Endometrial microvascular endothelial cells (primary cell): ENCODE measurements around the gene EDN1. TPM values are rescaled to one million over a fixed set of nuclear protein-coding genes. Genes with fewer than 3 reads are reported as not detected.
"Not testable (repeated sequence)": the region's sequence is repeated elsewhere in the genome, so short reads cannot be mapped to it uniquely, and the experiment has no call there.

Source experiments
- in situ Hi-C: cut with HindIII; loops from 2 replicates; pipeline ENCODE4 v1.10.0; 2017; ENCODE audit warnings: low sequenced_read_pairs, low pct_unique_long_range_greater_than_20kb; ENCODE audit errors: inconsistent ontology term
- total RNA-seq: library from RNA; depleted of rRNA; stranded (reverse); fragments of >200 nt; gene quantifications from one replicate; pipeline ENCODE4 v1.2.3, GENCODE V29; 2015; ENCODE audit errors: inconsistent ontology term

Gene EDN1
- total RNA-seq, 1 donor from 2014 or later, result 108 TPM

- in situ Hi-C loops, result no loop called here
Measured at GRCh38 chr6:12312736-12313135, 22.6 kb downstream of the EDN1 start.

GRCh38 chr6:12313306-12313991 lies 23.3 kb downstream of the EDN1 start:
- in situ Hi-C loops, result no loop called here

- in situ Hi-C loops, result no loop called here
Measured at GRCh38 chr6:12313992-12314589, 23.9 kb downstream of the EDN1 start.

GRCh38 chr6:12314751-12315150 lies 24.6 kb downstream of the EDN1 start:
- in situ Hi-C loops, result no loop called here

- in situ Hi-C loops, result no loop called here
Measured at GRCh38 chr6:12315292-12316081, 25.3 kb downstream of the EDN1 start.

GRCh38 chr6:12318749-12319148 lies 28.6 kb downstream of the EDN1 start:
- in situ Hi-C loops, result no loop called here

- in situ Hi-C loops, result not testable (repeated sequence)
Measured at GRCh38 chr6:12320074-12320473, 29.9 kb downstream of the EDN1 start.

- in situ Hi-C loops, result no loop called here
Measured at GRCh38 chr6:12324099-12324498, 33.9 kb downstream of the EDN1 start.

GRCh38 chr6:12324748-12325147 lies 34.6 kb downstream of the EDN1 start:
- in situ Hi-C loops, result no loop called here

GRCh38 chr6:12325872-12326271 lies 35.7 kb downstream of the EDN1 start:
- in situ Hi-C loops, result no loop called here

- in situ Hi-C loops, result no loop called here
Measured at GRCh38 chr6:12327391-12327790, 37.2 kb downstream of the EDN1 start.

GRCh38 chr6:12327988-12328387 lies 37.8 kb downstream of the EDN1 start:
- in situ Hi-C loops, result no loop called here

- in situ Hi-C loops, result no loop called here
Measured at GRCh38 chr6:12328701-12329100, 38.5 kb downstream of the EDN1 start.

- in situ Hi-C loops, result no loop called here
Measured at GRCh38 chr6:12331474-12331873, 41.3 kb downstream of the EDN1 start.

GRCh38 chr6:12331951-12332749 lies 42.0 kb downstream of the EDN1 start:
- in situ Hi-C loops, result no loop called here

GRCh38 chr6:12332750-12333079 lies 42.6 kb downstream of the EDN1 start:
- in situ Hi-C loops, result not testable (repeated sequence)

- in situ Hi-C loops, result no loop called here
Measured at GRCh38 chr6:12333128-12333527, 43.0 kb downstream of the EDN1 start.

- in situ Hi-C loops, result no loop called here
Measured at GRCh38 chr6:12334526-12335130, 44.5 kb downstream of the EDN1 start.

- in situ Hi-C loops, result no loop called here
Measured at GRCh38 chr6:12335131-12335527, 45.0 kb downstream of the EDN1 start.
